Fibroblast of villous mesenchyme (primary cell): ENCODE data around the gene ZNF835. TPM values are rescaled to one million over a fixed set of nuclear protein-coding genes. Genes with fewer than 3 reads are reported as not detected.

Experiments used
- DNase-seq: peaks from one replicate; pipeline ENCODE4 v3.0.0-alpha.2; 2010; ENCODE audit warnings: low read depth
- H3K4me3 ChIP-seq: 2 replicates; pipeline ENCODE4 v1.5.1; 2011; ENCODE audit warnings: low read depth, mild to moderate bottlenecking, low read length
- total RNA-seq: library from RNA; depleted of rRNA; stranded (reverse); fragments of >200 nt; gene quantifications from 2 replicates; pipeline ENCODE4 v1.2.3, GENCODE V29; 2012
- TF ChIP-seq, protein P1 (sequence below): IDR thresholded peaks from 2 replicates; pipeline ENCODE4 v1.5.1; 2012; ENCODE audit warnings: low read depth, mild to moderate bottlenecking, low read length; ENCODE audit not compliant: insufficient read depth

ZNF835 gene
- total RNA-seq, 1 donor: not detected

DNA sequence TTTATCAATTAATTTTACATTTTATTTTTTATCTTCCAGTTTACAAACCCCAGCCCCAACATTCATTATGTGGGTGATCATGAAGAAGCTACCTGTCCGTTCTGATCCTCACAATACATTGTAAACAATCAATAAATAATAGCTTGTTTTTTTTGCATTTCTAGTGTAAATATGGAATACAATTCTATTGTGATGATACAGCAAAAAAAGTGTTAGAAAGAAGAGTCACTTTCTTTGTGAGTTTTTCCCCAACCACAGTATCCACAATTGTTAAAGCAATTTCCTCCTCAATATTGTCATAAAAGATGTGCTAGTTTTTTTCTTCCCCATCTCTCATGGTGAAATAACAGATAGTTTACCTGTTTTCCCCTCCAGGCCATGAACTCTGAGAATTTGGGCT, 30.3 kb upstream of the ZNF835 start:
- no peak for DNase-seq
- TF ChIP-seq, protein P1, sequence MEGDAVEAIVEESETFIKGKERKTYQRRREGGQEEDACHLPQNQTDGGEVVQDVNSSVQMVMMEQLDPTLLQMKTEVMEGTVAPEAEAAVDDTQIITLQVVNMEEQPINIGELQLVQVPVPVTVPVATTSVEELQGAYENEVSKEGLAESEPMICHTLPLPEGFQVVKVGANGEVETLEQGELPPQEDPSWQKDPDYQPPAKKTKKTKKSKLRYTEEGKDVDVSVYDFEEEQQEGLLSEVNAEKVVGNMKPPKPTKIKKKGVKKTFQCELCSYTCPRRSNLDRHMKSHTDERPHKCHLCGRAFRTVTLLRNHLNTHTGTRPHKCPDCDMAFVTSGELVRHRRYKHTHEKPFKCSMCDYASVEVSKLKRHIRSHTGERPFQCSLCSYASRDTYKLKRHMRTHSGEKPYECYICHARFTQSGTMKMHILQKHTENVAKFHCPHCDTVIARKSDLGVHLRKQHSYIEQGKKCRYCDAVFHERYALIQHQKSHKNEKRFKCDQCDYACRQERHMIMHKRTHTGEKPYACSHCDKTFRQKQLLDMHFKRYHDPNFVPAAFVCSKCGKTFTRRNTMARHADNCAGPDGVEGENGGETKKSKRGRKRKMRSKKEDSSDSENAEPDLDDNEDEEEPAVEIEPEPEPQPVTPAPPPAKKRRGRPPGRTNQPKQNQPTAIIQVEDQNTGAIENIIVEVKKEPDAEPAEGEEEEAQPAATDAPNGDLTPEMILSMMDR: no peak
- no peak overlapping the region for H3K4me3 ChIP-seq

DNA sequence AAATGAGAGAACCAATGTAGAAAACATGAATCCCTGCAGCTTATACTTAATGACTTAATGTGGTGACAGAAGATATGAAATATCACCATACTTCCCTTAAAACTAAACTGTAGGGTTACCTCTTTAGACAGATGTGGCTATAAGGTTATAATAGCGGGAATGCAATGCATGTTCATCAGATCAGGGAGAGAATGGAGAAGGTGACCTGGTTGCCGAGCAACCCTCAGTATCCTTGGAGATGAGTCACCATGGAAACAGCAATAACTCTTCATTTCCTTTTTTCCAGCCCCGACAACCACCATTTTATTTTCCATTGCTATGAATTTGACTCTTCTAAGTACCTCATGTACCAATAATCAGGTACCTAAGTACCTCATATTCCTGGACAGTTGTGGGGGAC, 28.0 kb upstream of the ZNF835 start:
- TF ChIP-seq, protein P1: no peak
- no peak for DNase-seq

DNA sequence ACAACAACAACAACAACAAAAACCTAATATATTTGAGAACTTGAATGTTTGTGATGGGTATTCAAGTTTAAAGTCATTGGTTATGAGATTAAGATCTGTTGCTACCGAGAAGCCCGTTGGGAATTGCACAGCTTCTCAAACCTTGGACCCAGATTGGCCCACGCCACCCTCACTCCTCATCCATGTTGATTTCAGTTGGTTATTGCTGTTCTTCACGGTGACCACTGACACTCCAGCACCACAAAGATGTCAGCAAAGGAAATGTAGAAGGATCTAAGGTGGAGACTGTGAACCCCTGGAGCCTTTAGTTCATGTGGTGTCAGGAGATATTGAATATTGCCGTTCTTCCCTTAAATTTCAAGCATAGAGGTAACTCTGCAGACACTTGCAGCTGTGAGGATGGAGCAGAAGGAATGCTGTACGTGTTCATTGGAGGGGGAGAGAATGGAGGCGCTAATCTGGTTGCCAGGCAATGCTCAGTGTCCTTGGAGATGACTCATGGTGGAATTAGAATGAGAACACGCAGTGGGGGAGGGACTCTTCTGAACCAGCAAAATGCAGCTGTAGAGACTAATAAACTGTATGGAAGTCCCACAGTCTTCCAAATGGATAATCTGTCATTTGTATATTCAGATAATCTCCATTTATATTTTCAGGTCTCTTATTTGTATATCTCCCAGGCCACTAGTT, 20.8 kb upstream of the ZNF835 start:
- DNase-seq: no peak
- TF ChIP-seq, protein P1: no peak
- H3K4me3 ChIP-seq: no peak overlapping the region

More for the DNA sequence above, 28.0 kb upstream of the ZNF835 start:
- H3K4me3 ChIP-seq: no peak overlapping the region

DNA sequence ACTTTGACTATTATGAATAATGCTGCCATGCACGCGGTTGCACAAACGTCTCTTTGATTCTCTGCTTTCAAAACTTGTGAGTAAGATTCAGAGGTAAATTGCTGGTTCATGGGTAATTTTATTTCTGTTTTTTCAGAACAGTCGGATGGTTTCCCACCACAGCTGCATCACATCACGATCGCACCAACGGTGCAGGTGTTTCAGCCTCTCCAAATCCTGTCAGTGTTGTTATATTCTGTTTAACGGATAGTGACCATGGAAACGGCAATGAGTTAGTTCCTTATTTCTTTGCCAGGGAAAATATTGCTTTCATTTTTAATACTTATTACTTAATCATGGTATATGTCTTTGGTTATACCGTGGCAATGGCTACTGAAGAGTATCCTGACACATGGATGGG, 19.1 kb upstream of the ZNF835 start:
- TF ChIP-seq, protein P1: no peak
- H3K4me3 ChIP-seq: no peak overlapping the region
- DNase-seq: no peak

DNA sequence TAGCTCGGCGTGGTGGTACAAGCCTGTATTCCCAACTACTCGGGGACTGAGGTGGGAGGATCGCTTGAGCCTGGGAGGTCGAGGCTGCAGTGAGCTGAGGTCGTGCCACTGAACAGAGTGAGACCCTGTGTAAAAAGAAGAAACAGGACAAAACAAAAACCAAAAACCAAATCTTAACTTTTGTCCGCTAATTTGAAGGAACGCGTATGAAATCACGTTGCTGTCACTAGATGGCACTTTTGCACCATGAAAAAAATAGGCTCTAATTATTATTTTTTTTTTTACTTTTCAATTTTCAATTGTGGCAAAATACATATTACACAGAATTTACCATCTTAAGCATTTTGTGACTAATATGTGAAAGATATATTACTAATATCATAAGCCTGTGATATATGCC, 17.6 kb upstream of the ZNF835 start:
- TF ChIP-seq, protein P1: no peak

DNA sequence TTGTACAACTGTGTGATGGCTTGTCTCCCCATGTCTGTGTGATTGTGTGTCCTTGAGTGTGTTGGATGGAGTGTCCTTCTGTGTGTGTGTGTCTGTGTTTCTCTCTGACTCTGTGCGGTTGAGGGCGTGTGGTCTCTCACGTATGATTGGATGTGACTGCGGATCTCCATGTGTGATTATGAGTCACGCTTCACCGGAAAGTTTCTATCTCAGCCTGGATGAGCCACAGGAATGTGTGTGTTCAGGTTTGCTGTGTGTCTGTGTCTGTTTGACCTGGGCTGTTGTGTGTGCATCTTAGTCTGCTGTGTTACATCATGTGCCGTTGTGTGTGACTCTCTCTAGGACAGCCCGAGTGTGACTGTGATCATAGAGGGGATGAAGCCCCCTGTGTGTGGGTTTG, 15.5 kb upstream of the ZNF835 start:
- DNase-seq: no peak
- H3K4me3 ChIP-seq: no peak overlapping the region
- TF ChIP-seq, protein P1: no peak

More for the DNA sequence above, 17.6 kb upstream of the ZNF835 start:
- DNase-seq: no peak
- no peak overlapping the region for H3K4me3 ChIP-seq

DNA sequence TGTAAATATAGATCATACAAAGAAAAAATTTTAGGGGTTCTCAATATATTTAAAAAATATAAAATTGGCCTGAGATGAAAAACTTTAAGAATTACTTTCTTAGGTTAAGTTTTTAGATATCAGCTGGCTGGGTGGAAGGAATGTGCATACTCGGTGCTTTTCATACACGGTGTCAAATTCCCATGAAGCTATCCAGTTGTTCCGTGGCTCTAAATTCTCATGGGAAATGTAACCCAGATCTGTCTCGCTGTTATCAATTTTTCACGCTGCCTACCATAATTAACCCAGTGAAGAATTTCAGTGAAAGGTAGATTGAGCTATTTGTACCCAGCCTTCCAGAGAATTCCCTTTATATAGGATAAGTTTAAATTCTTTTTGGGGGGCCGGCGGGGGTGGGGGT, 11.6 kb upstream of the ZNF835 start:
- no peak overlapping the region for H3K4me3 ChIP-seq
- TF ChIP-seq, protein P1: no peak
- DNase-seq: no peak
